K562 (cell line): ENCODE data around the gene BLOC1S4. TPM values are rescaled to one million over a fixed set of nuclear protein-coding genes. Genes with fewer than 3 reads are reported as not detected.

ENCODE experiments used
- ATAC-seq: fragments of 200-7000 bp; cut with Tn5 transposase; 3 replicates; pipeline ENCODE4 v1.9.1; 2020; ENCODE audit warnings: moderate library complexity
- BruUV-seq: library from RNA; stranded (reverse); fragments of 400-500 nt; replicated peaks from 2 replicates; lab custom pipeline; 2021; lab: Mats Ljungman, UMichigan
- CTCF ChIA-PET: fragments of 300-600 bp; formaldehyde crosslinking; extraction: SDS; loops from one replicate; lab custom pipeline; 2021; ENCODE audit warnings: low intra/inter-chr PET ratio; lab: Yijun Ruan, JAX
- POLR2A ChIA-PET: fragments of 300-600, 350-650 bp; sonication (Branson Sonifier 250); formaldehyde crosslinking; extraction: SDS; loops from one replicate; lab custom pipeline; 2021; ENCODE audit warnings: antibody characterized with exemption, inconsistent platforms; lab: Yijun Ruan, JAX
- DNase-seq, 4 experiments: peaks; one replicate each; pipeline versions ENCODE4 v3.0.0 to v3.0.0-alpha.2; 2011 to 2018; ENCODE audit warnings: low spot score in 3 of 4, mixed read lengths in 3 of 4; ENCODE audit errors: extremely low read depth in 1 of 4
- FAIRE-seq: peaks from 2 replicates; lab custom pipeline; 2011; peaks lifted over from hg19 to GRCh38; lab: Jason Lieb, UNC
- H2AFZ ChIP-seq: 2 replicates; pipeline ENCODE4 v1.6.0; 2011; ENCODE audit warnings: low read depth, low read length, control low read depth, inconsistent platforms
- H3K27ac ChIP-seq: fragments of 200-600 bp; 3 replicates; pipeline ENCODE4 v1.8.0; 2011; ENCODE audit warnings: low read depth, mild to moderate bottlenecking, control low read depth, inconsistent platforms, low read length, moderate library complexity, mixed read lengths; ENCODE audit errors: extremely low read depth
- H3K27me3 ChIP-seq, 2 experiments: fragments of 300-600 bp in 1 of 2; 2 replicates in 1 of 2; 3 replicates in 1 of 2; pipeline versions ENCODE4 v1.6.0 to v1.8.0; 2011; ENCODE audit warnings: inconsistent platforms in 2 of 2, low read length in 2 of 2, mild to moderate bottlenecking in 1 of 2, mixed read lengths in 1 of 2, moderate library complexity in 1 of 2; ENCODE audit not compliant: control insufficient read depth in 2 of 2, insufficient read depth in 2 of 2
- H3K36me3 ChIP-seq: fragments of 300-600 bp; 3 replicates; pipeline ENCODE4 v1.8.0; 2011; ENCODE audit warnings: mild to moderate bottlenecking, low read length, inconsistent platforms; ENCODE audit not compliant: control insufficient read depth, insufficient read depth
- H3K4me1 ChIP-seq, 2 experiments: fragments of 200-600 bp in 1 of 2; replicated peaks in 1 of 2; 2 replicates in 1 of 2; 3 replicates in 1 of 2; pipeline versions ENCODE4 v1.5.1 to v1.8.0; 2011; ENCODE audit warnings: inconsistent platforms in 2 of 2, low read length in 2 of 2, mild to moderate bottlenecking in 1 of 2, mixed read lengths in 1 of 2, moderate library complexity in 1 of 2; ENCODE audit not compliant: control insufficient read depth in 2 of 2, insufficient read depth in 2 of 2
- H3K4me2 ChIP-seq: 2 replicates; pipeline ENCODE4 v1.6.1; 2011; ENCODE audit warnings: low read length, control low read depth, inconsistent platforms, mixed read lengths; ENCODE audit not compliant: insufficient read depth
- H3K4me3 ChIP-seq: fragments of 200-600 bp; sonication (generic), shearing (Covaris generic); 2 replicates; pipeline ENCODE4 v1.5.1; 2016; ENCODE audit warnings: control low read depth, inconsistent platforms
- H3K79me2 ChIP-seq: fragments of 200-600 bp; 3 replicates; pipeline ENCODE4 v1.8.0; 2011; ENCODE audit warnings: low read length, inconsistent platforms; ENCODE audit not compliant: control insufficient read depth, insufficient read depth
- H3K9ac ChIP-seq, 2 experiments: 2 replicates each; pipeline versions ENCODE4 v1.6.0 to v1.6.1; 2011; ENCODE audit warnings: low read depth in 2 of 2, low read length in 2 of 2, control low read depth in 1 of 2, inconsistent platforms in 1 of 2, mild to moderate bottlenecking in 1 of 2, mixed read lengths in 1 of 2; ENCODE audit not compliant: insufficient read depth in 1 of 2
- H3K9me1 ChIP-seq: one replicate; pipeline ENCODE4 v1.6.0; 2011; ENCODE audit warnings: inconsistent platforms, mild to moderate bottlenecking, low read length, moderate library complexity; ENCODE audit not compliant: control insufficient read depth, insufficient read depth
- H3K9me3 ChIP-seq: replicated peaks from 2 replicates; pipeline ENCODE4 v1.5.1; 2011; ENCODE audit warnings: low read depth, low read length, inconsistent platforms; ENCODE audit not compliant: control insufficient read depth, insufficient read depth
- H4K20me1 ChIP-seq: replicated peaks from 2 replicates; pipeline ENCODE4 v1.6.1; 2011; ENCODE audit warnings: low read length, inconsistent platforms, mixed read lengths; ENCODE audit not compliant: control insufficient read depth, insufficient read depth
- CEBPB ChIP-seq: fragments of 450-650 bp; IDR thresholded peaks from 2 replicates; pipeline ENCODE4 v1.6.1; 2016; ENCODE audit warnings: missing genetic modification characterization, missing compliant biosample characterization
- DNMT1 ChIP-seq: fragments of 450-650 bp; IDR thresholded peaks from 2 replicates; pipeline ENCODE4 v1.6.1; 2016; ENCODE audit warnings: antibody characterized with exemption, mild to moderate bottlenecking
- EHMT2 ChIP-seq: fragments of 450-650 bp; IDR thresholded peaks from 2 replicates; pipeline ENCODE4 v1.6.1; 2018; ENCODE audit warnings: antibody characterized with exemption
- EWSR1 ChIP-seq: fragments of 450-650 bp; IDR thresholded peaks from 2 replicates; pipeline ENCODE4 v1.6.1; 2018; ENCODE audit warnings: borderline replicate concordance, mild to moderate bottlenecking, low read depth, moderate library complexity; ENCODE audit not compliant: partially characterized antibody
- GABPA ChIP-seq: fragments of 200-800 bp; sonication (Bioruptor generic); conservative IDR thresholded peaks from 2 replicates; pipeline ENCODE4 v1.6.1; 2016; ENCODE audit warnings: low read depth, missing genetic modification characterization, missing compliant biosample characterization
- HNRNPLL ChIP-seq: fragments of 200-400 bp; formaldehyde crosslinking; IDR thresholded peaks from 2 replicates; pipeline ENCODE4 v1.6.1; 2017; ENCODE audit warnings: low read length, low read depth, mild to moderate bottlenecking; ENCODE audit not compliant: poor library complexity, severe bottlenecking
- RAD51 ChIP-seq: fragments of 450-650 bp; IDR thresholded peaks from 2 replicates; pipeline ENCODE4 v1.7.1; 2016; ENCODE audit warnings: low read depth, mild to moderate bottlenecking, borderline replicate concordance
- SRSF1 ChIP-seq: fragments of 200-400 bp; formaldehyde crosslinking; IDR thresholded peaks from 2 replicates; pipeline ENCODE4 v1.6.1; 2017; ENCODE audit warnings: mild to moderate bottlenecking, low read depth, low read length, moderate library complexity
- TAF1 ChIP-seq: IDR thresholded peaks from 2 replicates; pipeline ENCODE4 v1.6.1; 2011; ENCODE audit warnings: mild to moderate bottlenecking, low read length, moderate library complexity; ENCODE audit not compliant: insufficient read depth, control insufficient read depth, severe bottlenecking; ENCODE audit errors: extremely low read depth
- TOE1 ChIP-seq, 2 experiments: fragments of 450-650 bp in 1 of 2; sonication (generic) in 1 of 2; formaldehyde crosslinking in 1 of 2; IDR thresholded peaks; 2 replicates each; pipeline versions ENCODE4 v1.7.1 to v1.8.0; 2016 to 2022; ENCODE audit warnings: borderline replicate concordance in 2 of 2, mild to moderate bottlenecking in 2 of 2, antibody characterized with exemption in 1 of 2, inconsistent platforms in 1 of 2, low read depth in 1 of 2, missing genetic modification reagents in 1 of 2, moderate library complexity in 1 of 2
- WGBS: fragments of 100-300 bp; shearing (Covaris generic); methylation state at CpG from one replicate; pipeline ENCODE4 v1.1.6; 2016; ENCODE audit warnings: low coverage, mixed read lengths; ENCODE audit not compliant: insufficient coverage; ENCODE audit errors: missing lambda C conversion rate; 5-methylcytosine and 5-hydroxymethylcytosine counted together
- in situ Hi-C: fragments of 300-500 bp; cut with MboI; formaldehyde crosslinking; loops from 4 replicates; pipeline ENCODE4 v1.15.0; 2018; ENCODE audit warnings: inconsistent platforms, mixed read lengths
- intact Hi-C: fragments of 100-400 bp; cut with micrococcal nuclease; formaldehyde crosslinking; loops from 2 replicates; pipeline ENCODE4 v1.14.2; 2022
- polyA plus RNA-seq, 8 experiments: library from polyadenylated mRNA; depleted of rRNA in 4 of 8; stranded (reverse) in 5 of 8; unstranded in 3 of 8; fragments of >200 nt; fragmentation: Nextera tagmentation in 2 of 8; fragmentation: Illumina TruSeq in 1 of 8; extraction: Ambion mirVana in 2 of 8; extraction: Trizol in 1 of 8; gene quantifications; 2 replicates each; pipeline versions ENCODE4 v1.2.1 to v1.2.3, GENCODE V29; 2011 to 2014; ENCODE audit warnings: inconsistent platforms in 1 of 8, missing spikeins in 1 of 8
- total RNA-seq, 7 experiments: library from RNA; depleted of rRNA in 6 of 7; stranded (reverse); fragments of >200 nt in 6 of 7; fragmentation: Illumina TruSeq in 2 of 7; extraction: Trizol in 2 of 7; gene quantifications; 2 replicates each; pipeline versions ENCODE4 v1.2.1 to v1.2.3, GENCODE V29; 2011 to 2021; ENCODE audit warnings: low replicate concordance in 1 of 7

Gene BLOC1S4
- total and polyA plus RNA-seq, 9 of the 15 experiments (the other 6 are each of a cell fraction or from before 2014, with no cell fraction given) = 3.1 to 31.6 (median 11.2) TPM

GRCh38 chr4:6706173-6706572 is 9.8 kb upstream of the BLOC1S4 start:
- ATAC-seq (no peak), DNase-seq (no peak), FAIRE-seq (no peak)
- Histone ChIP-seq H3K27me3 (no peaks in the 10 kb centered on the region), H2AFZ (no peak overlapping the region), H3K4me3 (no peak overlapping the region), H3K4me1 (peaks cover 3 to 25% of the 10 kb centered on the region in 2 experiments; a peak in 4 of 5 replicates), H3K79me2 (peaks cover 64% of the 10 kb centered on the region), H3K36me3 (peaks cover 51% of the 10 kb centered on the region), H3K9ac (no peak overlapping the region), H3K27ac (no peak overlapping the region), H3K4me2 (no peak overlapping the region), H3K9me1 (no peaks in the 10 kb centered on the region), H3K9me3 (no peaks in the 10 kb centered on the region), H4K20me1 (0 out of 2 replicates have a peak, but pooled peaks cover 5% of the 10 kb centered on the region)
- intact Hi-C loops (loop anchor here (5.0 kb wide), 1 partner anchor 64 kb away; the partner anchor contains the start of gene MRFAP1), in situ Hi-C loops (no loop called here)
- ChIA-PET CTCF (no interaction called here), POLR2A (interaction anchor here (0.5 to 1.2 kb wide), 2 partner anchors 15 to 250 kb away, joined by 4 read pairs; no protein-coding TSS in a partner anchor)
- BruUV-seq = no TSS peak
- TF ChIP-seq SRSF1 (no peak), CEBPB (tag) (0 out of 2 replicates have a peak, but pooled peaks have one; percentile 41)
- whole genome bisulfite sequencing = 88% methylated on average over 5 of the region's 5 CpGs

DNA sequence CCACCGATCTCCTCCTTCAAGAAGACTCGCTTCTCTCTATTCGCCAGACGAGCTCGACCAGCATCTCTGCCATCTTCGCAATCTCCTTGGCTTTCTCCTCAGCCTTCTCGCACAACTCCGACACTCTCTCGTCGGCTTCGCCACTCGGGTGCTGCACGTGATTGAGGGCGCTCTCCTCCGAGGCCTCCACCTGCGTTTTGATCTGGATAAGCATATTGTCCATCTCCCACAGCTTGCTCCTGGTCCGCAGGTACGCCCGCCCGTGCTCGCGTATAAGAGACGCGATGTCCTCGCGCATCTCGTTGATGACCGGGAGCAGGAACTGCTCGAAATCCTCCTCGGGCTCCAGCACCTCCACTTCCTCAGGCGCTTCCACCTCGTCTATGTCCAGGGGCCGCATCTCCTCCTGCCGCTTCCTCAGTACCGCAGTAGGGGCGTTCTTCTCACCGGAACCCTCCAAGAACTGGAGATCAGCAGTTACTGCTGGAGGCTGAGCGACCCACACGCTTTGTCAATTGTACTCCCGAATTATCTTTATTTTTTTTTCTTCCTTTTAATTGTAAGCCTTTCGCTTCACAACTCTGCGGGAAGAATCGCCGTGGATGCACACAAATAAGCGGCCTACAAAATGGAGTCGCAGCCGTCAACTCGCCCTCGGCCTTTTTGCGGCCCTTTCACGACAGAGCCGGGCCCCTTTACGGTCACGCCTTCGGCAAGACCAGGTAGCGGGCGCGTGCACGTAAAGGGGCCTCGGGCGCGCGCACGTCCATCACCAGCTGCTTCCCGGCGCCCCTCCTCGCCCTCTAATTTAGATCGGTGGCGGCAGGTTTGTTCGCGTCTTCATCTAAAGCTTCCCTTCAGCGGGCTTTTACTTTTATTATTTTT is 6.5 kb upstream of the BLOC1S4 start, which contains the start of gene MRFAP1L1:
Gene MRFAP1L1 (minus strand): TSS at position 636 of the 885 bp plus-strand sequence. CDS start 236 bp downstream, at position 400.
- peak within 1 kb of the TSS; percentile 93 for H2AFZ ChIP-seq
- TSS peak; percentile 76 for BruUV-seq
- peak within 1 kb of the TSS; percentile 75 for H3K27ac ChIP-seq
- H3K36me3 ChIP-seq = peaks cover 35% of the 10 kb centered on the region
- ATAC-seq (peak; percentile 86), DNase-seq (peak; percentile 94 to 98 (median 95)), FAIRE-seq (peak; percentile 88)
- H3K9me3 ChIP-seq = no peaks in the 10 kb centered on the region
- WGBS = under 1% methylated on average over 69 of the region's 72 CpGs
- in situ Hi-C loops (no loop called here), intact Hi-C loops (loop anchor here (5.0 kb wide), 1 partner anchor 67 kb away; the partner anchor contains the start of gene MRFAP1)
- peaks cover 55% of the 10 kb centered on the region for H3K79me2 ChIP-seq
- peak within 1 kb of the TSS; percentile 99 for H3K4me2 ChIP-seq
- CTCF ChIA-PET = no interaction called here
- H3K9ac ChIP-seq = peak within 1 kb of the TSS; percentile 79 to 94
- no peaks in the 10 kb centered on the region for H3K9me1 ChIP-seq
- peaks cover 3 to 22% of the 10 kb centered on the region in 2 experiments; a peak in 4 of 5 replicates for H3K4me1 ChIP-seq
- POLR2A ChIA-PET = interaction anchor here (0.6 to 2.7 kb wide), 16 partner anchors 8 to 1456 kb away, joined by 3 to 10 read pairs (median 4); partner anchors contain the start of gene S100P
- H3K4me3 ChIP-seq = peak within 1 kb of the TSS; percentile 73
- H4K20me1 ChIP-seq = 0 out of 2 replicates have a peak, but pooled peaks cover 5% of the 10 kb centered on the region
- H3K27me3 ChIP-seq = no peaks in the 10 kb centered on the region
- TF ChIP-seq HNRNPLL (peak; percentile 21), DNMT1 (no peak), RAD51 (0 out of 2 replicates have a peak, but pooled peaks have one; percentile 1), TOE1 (IDR thresholded peaks at IDR 0.05; ENCODE audit: borderline replicate concordance) (peak; percentile 17; the same call in 1 of the 2 replicates), TOE1 (CRISPR knock-in tag; IDR thresholded peaks at IDR 0.05; ENCODE audit: borderline replicate concordance, low read depth) (peak; percentile 86; the same call in 1 of the 2 replicates), GABPA (tag) (peak; percentile 61; the same call in 1 of the 2 replicates), EHMT2 (no peak), EWSR1 (no peak), TAF1 (peak; percentile 86)
